HepG2 (cell line): Measurements from ENCODE around the gene DLEC1. TPM values are rescaled to one million over a fixed set of nuclear protein-coding genes. Genes with fewer than 3 reads are reported as not detected.

Experiments used
- ATAC-seq: fragments of 200-7000 bp; cut with Tn5 transposase; 3 replicates; pipeline ENCODE4 v1.9.1; 2020; ENCODE audit warnings: mild to moderate bottlenecking, moderate library complexity
- BruUV-seq: library from RNA; stranded (reverse); fragments of 400-500 nt; replicated peaks from 2 replicates; lab custom pipeline; 2021; lab: Mats Ljungman, UMichigan
- CTCF ChIA-PET: fragments of 300-600 bp; formaldehyde crosslinking; extraction: SDS; loops from one replicate; lab custom pipeline; 2021; ENCODE audit warnings: low total read pairs, inconsistent platforms, low intra/inter-chr PET ratio; lab: Yijun Ruan, JAX
- POLR2A ChIA-PET: fragments of 350-600 bp; sonication (Branson Sonifier 250); formaldehyde crosslinking; loops from one replicate; lab custom pipeline; 2020; ENCODE audit warnings: antibody characterized with exemption, inconsistent platforms; lab: Yijun Ruan, JAX
- DNase-seq: peaks from one replicate; pipeline ENCODE4 v3.0.0-alpha.2; 2015; ENCODE audit warnings: low spot score
- FAIRE-seq: peaks from 3 replicates; lab custom pipeline; 2011; peaks lifted over from hg19 to GRCh38; lab: Jason Lieb, UNC
- H2AFZ ChIP-seq: one replicate; pipeline ENCODE4 v1.6.1; 2011; ENCODE audit warnings: low read length, inconsistent platforms
- H3K27ac ChIP-seq: fragments of 300-600 bp; 3 replicates; pipeline ENCODE4 v1.8.0; 2011; ENCODE audit warnings: mixed run types, mild to moderate bottlenecking, mixed read lengths, low read length, inconsistent platforms; ENCODE audit not compliant: insufficient read depth; ENCODE audit errors: extremely low read length
- H3K27me3 ChIP-seq, 2 experiments: fragments of 200-600 bp in 1 of 2; 2 replicates in 1 of 2; 3 replicates in 1 of 2; pipeline versions ENCODE4 v1.6.0 to v1.8.0; 2011; ENCODE audit warnings: low read length in 2 of 2, mild to moderate bottlenecking in 2 of 2, moderate library complexity in 2 of 2, inconsistent platforms in 1 of 2; ENCODE audit not compliant: insufficient read depth in 2 of 2, control insufficient read depth in 1 of 2
- H3K36me3 ChIP-seq, 2 experiments: fragments of 200-600 bp in 1 of 2; replicated peaks in 1 of 2; 2 replicates in 1 of 2; 3 replicates in 1 of 2; pipeline versions ENCODE4 v1.5.1 to v1.8.0; 2011; ENCODE audit warnings: low read length in 2 of 2, inconsistent platforms in 1 of 2; ENCODE audit not compliant: insufficient read depth in 2 of 2, control insufficient read depth in 1 of 2
- H3K4me1 ChIP-seq: 2 replicates; pipeline ENCODE4 v1.5.1; 2012; ENCODE audit warnings: low read length, inconsistent platforms; ENCODE audit not compliant: insufficient read depth
- H3K4me2 ChIP-seq: 2 replicates; pipeline ENCODE4 v1.6.0; 2011; ENCODE audit warnings: low read depth, low read length, inconsistent platforms
- H3K4me3 ChIP-seq, 3 experiments: fragments of 200-600 bp in 1 of 3; sonication (generic), shearing (Covaris generic) in 1 of 3; replicated peaks in 1 of 3; 2 replicates each; pipeline ENCODE4 v1.5.1; 2011 to 2016; ENCODE audit warnings: low read length in 3 of 3, inconsistent platforms in 2 of 3, low read depth in 2 of 3, mild to moderate bottlenecking in 2 of 3, control low read depth in 1 of 3, mixed read lengths in 1 of 3; ENCODE audit not compliant: insufficient read depth in 1 of 3
- H3K79me2 ChIP-seq: one replicate; pipeline ENCODE4 v1.6.1; 2011; ENCODE audit warnings: low read length, inconsistent platforms; ENCODE audit not compliant: insufficient read depth
- H3K9ac ChIP-seq: 2 replicates; pipeline ENCODE4 v1.6.0; 2011; ENCODE audit warnings: mild to moderate bottlenecking, low read depth, low read length, inconsistent platforms; ENCODE audit not compliant: insufficient read depth
- H3K9me3 ChIP-seq: 2 replicates; pipeline ENCODE4 v1.5.1; 2012; ENCODE audit warnings: mild to moderate bottlenecking, low read length
- H4K20me1 ChIP-seq: 2 replicates; pipeline ENCODE4 v1.6.0; 2011; ENCODE audit warnings: inconsistent platforms, mild to moderate bottlenecking, low read length, moderate library complexity; ENCODE audit not compliant: insufficient read depth
- BHLHE40 ChIP-seq: IDR thresholded peaks from 2 replicates; pipeline ENCODE4 v1.6.1; 2011; ENCODE audit warnings: low read length, improper control_type of control experiment
- CREB1 ChIP-seq, 2 experiments: fragments of 450-650 bp in 1 of 2; IDR thresholded peaks; 2 replicates each; pipeline ENCODE4 v1.6.1; 2016 to 2017; ENCODE audit warnings: control low read depth in 1 of 2, mild to moderate bottlenecking in 1 of 2, missing compliant biosample characterization in 1 of 2, missing genetic modification characterization in 1 of 2
- FOXO4 ChIP-seq: sonication (generic); formaldehyde crosslinking; conservative IDR thresholded peaks from 2 replicates; pipeline ENCODE4 v1.8.1; 2023; ENCODE audit warnings: missing genetic modification reagents
- HOXA3 ChIP-seq: sonication (generic); formaldehyde crosslinking; IDR thresholded peaks from 2 replicates; pipeline ENCODE4 v1.5.0; 2020; ENCODE audit warnings: missing genetic modification reagents
- MED1 ChIP-seq: sonication (generic); formaldehyde crosslinking; IDR thresholded peaks from 2 replicates; pipeline ENCODE4 v1.4.0; 2020; ENCODE audit warnings: missing genetic modification reagents
- NONO ChIP-seq, 2 experiments: fragments of 450-650 bp in 1 of 2; sonication (generic) in 1 of 2; formaldehyde crosslinking in 1 of 2; IDR thresholded peaks in 1 of 2; conservative IDR thresholded peaks in 1 of 2; 2 replicates each; pipeline versions ENCODE4 v1.6.1 to v1.8.0; 2017 to 2022; ENCODE audit warnings: mild to moderate bottlenecking in 1 of 2, missing genetic modification reagents in 1 of 2, moderate library complexity in 1 of 2
- PCBP2 ChIP-seq: fragments of 200-400 bp; formaldehyde crosslinking; optimal IDR thresholded peaks from 2 replicates; pipeline ENCODE3; 2018; ENCODE audit warnings: low read length, low read depth; ENCODE audit not compliant: poor library complexity, severe bottlenecking
- PHF8 ChIP-seq: sonication (generic); formaldehyde crosslinking; IDR thresholded peaks from 2 replicates; pipeline ENCODE4 v1.5.0; 2020; ENCODE audit warnings: missing genetic modification reagents
- RXRB ChIP-seq: IDR thresholded peaks from 2 replicates; pipeline ENCODE4 v1.6.1; 2016; ENCODE audit warnings: borderline replicate concordance, missing genetic modification reagents, missing compliant biosample characterization
- SAP130 ChIP-seq: IDR thresholded peaks from 2 replicates; pipeline ENCODE4 v1.6.1; 2016; ENCODE audit warnings: low read depth
- SOX6 ChIP-seq, 2 experiments: fragments of 450-650 bp in 1 of 2; sonication (generic) in 1 of 2; formaldehyde crosslinking in 1 of 2; IDR thresholded peaks; 2 replicates each; pipeline versions ENCODE4 v1.4.0 to v1.6.1; 2017 to 2020; ENCODE audit warnings: antibody characterized with exemption in 1 of 2, mild to moderate bottlenecking in 1 of 2, missing genetic modification reagents in 1 of 2
- SRSF1 ChIP-seq: fragments of 200-400 bp; formaldehyde crosslinking; optimal IDR thresholded peaks from 2 replicates; pipeline ENCODE3; 2017; ENCODE audit warnings: mild to moderate bottlenecking, low read depth, low read length, moderate library complexity
- ZKSCAN1 ChIP-seq: fragments of 150-350 bp; IDR thresholded peaks from 2 replicates; pipeline ENCODE4 v1.6.1; 2014; ENCODE audit warnings: low read length
- ZKSCAN5 ChIP-seq: sonication (generic); formaldehyde crosslinking; IDR thresholded peaks from 2 replicates; pipeline ENCODE4 v1.5.1; 2020; ENCODE audit warnings: mild to moderate bottlenecking, missing genetic modification reagents
- ZMYM2 ChIP-seq: sonication (generic); formaldehyde crosslinking; IDR thresholded peaks from 2 replicates; pipeline ENCODE4 v1.8.0; 2022; ENCODE audit warnings: mild to moderate bottlenecking, missing genetic modification reagents
- ZNF121 ChIP-seq: sonication (generic); formaldehyde crosslinking; IDR thresholded peaks from 2 replicates; pipeline ENCODE4 v1.5.0; 2020; ENCODE audit warnings: mild to moderate bottlenecking, missing genetic modification reagents
- ZNF329 ChIP-seq: sonication (generic); formaldehyde crosslinking; IDR thresholded peaks from 2 replicates; pipeline ENCODE4 v1.9.0; 2021; ENCODE audit warnings: low read depth, mild to moderate bottlenecking, missing genetic modification reagents
- ZNF350 ChIP-seq: sonication (generic); formaldehyde crosslinking; IDR thresholded peaks from 2 replicates; pipeline ENCODE4 v1.4.0; 2020; ENCODE audit warnings: mild to moderate bottlenecking, low read depth, missing genetic modification reagents, borderline replicate concordance
- ZNF570 ChIP-seq: sonication (generic); formaldehyde crosslinking; IDR thresholded peaks from 2 replicates; pipeline ENCODE4 v1.4.0; 2020; ENCODE audit warnings: mild to moderate bottlenecking, missing genetic modification reagents, borderline replicate concordance
- ZNF749 ChIP-seq: sonication (generic); formaldehyde crosslinking; IDR thresholded peaks from 2 replicates; pipeline ENCODE4 v1.8.0; 2022; ENCODE audit warnings: mild to moderate bottlenecking, missing genetic modification reagents, moderate library complexity, borderline replicate concordance
- ZSCAN21 ChIP-seq: sonication (generic); formaldehyde crosslinking; IDR thresholded peaks from 2 replicates; pipeline ENCODE4 v1.8.0; 2022; ENCODE audit warnings: mild to moderate bottlenecking, missing genetic modification reagents, moderate library complexity, borderline replicate concordance
- ZSCAN9 ChIP-seq: IDR thresholded peaks from 2 replicates; pipeline ENCODE4 v1.6.1; 2016; ENCODE audit warnings: borderline replicate concordance
- WGBS: methylation state at CpG from one replicate; pipeline ENCODE4 v1.1.6; 2017; ENCODE audit warnings: low lambda C conversion rate; 5-methylcytosine and 5-hydroxymethylcytosine counted together
- in situ Hi-C: cut with HindIII; loops from 2 replicates; pipeline ENCODE4 v1.10.0; 2017; ENCODE audit warnings: low pct_unique_long_range_greater_than_20kb; ENCODE audit not compliant: extremely low pct_ligation_motif_present
- intact Hi-C: fragments of 100-400 bp; cut with micrococcal nuclease; formaldehyde crosslinking; loops from one replicate; pipeline ENCODE4 v1.10.0; 2022; ENCODE audit not compliant: unreplicated experiment
- polyA plus RNA-seq, 8 experiments: library from polyadenylated mRNA; depleted of rRNA in 3 of 8; stranded (reverse) in 7 of 8; unstranded in 1 of 8; fragments of >200 nt; fragmentation: Illumina TruSeq in 4 of 8; extraction: Trizol in 4 of 8; gene quantifications; 2 replicates each; pipeline versions ENCODE4 v1.2.1 to v1.2.3, GENCODE V29; 2011 to 2016; ENCODE audit warnings: low read depth in 4 of 8, missing spikeins in 1 of 8, mixed read lengths in 1 of 8; ENCODE audit not compliant: insufficient read depth in 1 of 8
- total RNA-seq, 5 experiments: library from RNA; depleted of rRNA; stranded (reverse); fragments of >200 nt; fragmentation: Illumina TruSeq; extraction: Trizol; gene quantifications; 2 replicates each; pipeline ENCODE4 v1.2.3, GENCODE V29; 2016; ENCODE audit warnings: low read depth in 1 of 5

The DLEC1 gene
- total and polyA plus RNA-seq, 2 of the 13 experiments (the other 11 are each of a cell fraction or from before 2014, with no cell fraction given) = 0.09 TPM; not detected in 1

- TF ChIP-seq RXRB (CRISPR knock-in tag) (peak; percentile 17; the same call in 1 of the 2 replicates), ZNF749 (no peak), PCBP2 (no peak), ZMYM2 (CRISPR knock-in tag) (no peak), ZNF570 (no peak), CREB1 (IDR thresholded peaks at IDR 0.05) (no peak), CREB1 (CRISPR knock-in tag; IDR thresholded peaks at IDR 0.05) (no peak), ZSCAN9 (no peak), SRSF1 (no peak), FOXO4 (CRISPR knock-in tag) (no peak)
- TF ChIP-seq, all 625 proteins: peak for 44
Observed at GRCh38 chr3:37995652-37996641, 43.1 kb upstream of the DLEC1 start (continued).

GRCh38 chr3:37996785-37997301, 42.2 kb upstream of the DLEC1 start:
- Histone ChIP-seq H4K20me1 (no peaks in the 10 kb centered on the region), H3K9ac (no peak overlapping the region), H3K36me3 (no peaks in the 10 kb centered on the region), H3K79me2 (no peaks in the 10 kb centered on the region), H3K9me3 (no peaks in the 10 kb centered on the region), H3K27ac (no peak overlapping the region), H3K27me3 (peaks cover 0 to 22% of the 10 kb centered on the region in 2 experiments; a peak in 2 of 5 replicates), H3K4me1 (peaks cover 76% of the 10 kb centered on the region), H3K4me2 (no peak overlapping the region), H2AFZ (no peak overlapping the region), H3K4me3 (no peak overlapping the region)
- peak; percentile 72 for ATAC-seq
- no TSS peak for BruUV-seq
- WGBS = 0% methylated on average over 4 of the region's 7 CpGs
- in situ Hi-C loops (no loop called here), intact Hi-C loops (no loop called here)
- POLR2A ChIA-PET = interaction anchor here (0.6 to 1.5 kb wide), 5 partner anchors 8 to 168 kb away, joined by 3 to 5 read pairs (median 4); partner anchors contain the start of gene OXSR1
- CTCF ChIA-PET = interaction anchor here (1.5 to 1.8 kb wide), 2 partner anchors 22 to 141 kb away, joined by 6 to 10 read pairs; no protein-coding TSS in a partner anchor
- DNase-seq = peak; percentile 80
- peak; percentile 99 for FAIRE-seq
- TF ChIP-seq ZNF329 = no peak
- TF ChIP-seq BHLHE40 = peak; percentile 94
- TF ChIP-seq ZSCAN21 (CRISPR knock-in tag) = no peak
- no peak for TF ChIP-seq PHF8 (CRISPR knock-in tag)
- TF ChIP-seq ZKSCAN1 = no peak
- no peak for TF ChIP-seq NONO (IDR thresholded peaks at IDR 0.05)
- TF ChIP-seq NONO (CRISPR knock-in tag; conservative IDR thresholded peaks at IDR 0.05) = 0 out of 2 replicates have a peak, but pooled peaks have one; percentile 49
- TF ChIP-seq SOX6 (IDR thresholded peaks at IDR 0.05) = no peak
- peak; percentile 43 for TF ChIP-seq SOX6 (CRISPR knock-in tag; IDR thresholded peaks at IDR 0.05)
- no peak for TF ChIP-seq ZKSCAN5 (CRISPR knock-in tag)
- TF ChIP-seq ZNF350 (CRISPR knock-in tag) = no peak
- TF ChIP-seq ZNF121 (CRISPR knock-in tag) = no peak
- TF ChIP-seq SAP130 (CRISPR knock-in tag) = peak; percentile 44; the same call in 1 of the 2 replicates
- TF ChIP-seq HOXA3 (CRISPR knock-in tag) = 0 out of 2 replicates have a peak, but pooled peaks have one; percentile 14
- TF ChIP-seq MED1 (CRISPR knock-in tag) = no peak
